A673 (cell line): ENCODE measurements around the gene FPGS. TPM values are rescaled to one million over a fixed set of nuclear protein-coding genes. Genes with fewer than 3 reads are reported as not detected.
"Not testable (repeated sequence)": the region's sequence is repeated elsewhere in the genome, so short reads cannot be mapped to it uniquely, and the experiment has no call there.

ENCODE experiments used
- BruUV-seq: library from RNA; stranded (reverse); fragments of 400-500 nt; replicated peaks from 2 replicates; lab custom pipeline; 2021; lab: Mats Ljungman, UMichigan
- CTCF ChIA-PET: fragments of 300-600 bp; sonication (Branson Sonifier 250); formaldehyde crosslinking; loops from one replicate; lab custom pipeline; 2022; ENCODE audit warnings: antibody characterized with exemption; lab: Charles Lee
- POLR2A ChIA-PET: fragments of 300-600 bp; sonication (Branson Sonifier 250); formaldehyde crosslinking; loops from one replicate; lab custom pipeline; 2022; ENCODE audit warnings: antibody characterized with exemption; ENCODE audit not compliant: low non-redundant PET; lab: Charles Lee
- DNase-seq: peaks from one replicate; pipeline ENCODE4 v3.0.0-alpha.2; 2015; ENCODE audit warnings: low spot score
- H3K27ac ChIP-seq: fragments of 200-600 bp; sonication (generic); 2 replicates; pipeline ENCODE4 v1.5.1; 2016; ENCODE audit warnings: mixed run types, low read depth, mild to moderate bottlenecking, mixed read lengths, antibody characterized with exemption, low read length; ENCODE audit not compliant: poor library complexity, severe bottlenecking
- H3K27me3 ChIP-seq: fragments of 200-600 bp; sonication (generic); replicated peaks from 2 replicates; pipeline ENCODE4 v1.6.1; 2017; ENCODE audit warnings: mixed run types, low read depth, mild to moderate bottlenecking, mixed read lengths, antibody characterized with exemption, low read length; ENCODE audit not compliant: insufficient read depth, poor library complexity
- H3K36me3 ChIP-seq: fragments of 200-600 bp; sonication (generic); 2 replicates; pipeline ENCODE4 v1.6.1; 2016; ENCODE audit warnings: mixed run types, mild to moderate bottlenecking, mixed read lengths, antibody characterized with exemption, low read length; ENCODE audit not compliant: insufficient read depth, poor library complexity, severe bottlenecking
- H3K4me1 ChIP-seq: fragments of 200-600 bp; sonication (generic); 2 replicates; pipeline ENCODE4 v1.6.1; 2017; ENCODE audit warnings: mixed run types, mild to moderate bottlenecking, mixed read lengths, antibody characterized with exemption, low read length; ENCODE audit not compliant: insufficient read depth, poor library complexity, severe bottlenecking
- H3K4me3 ChIP-seq: fragments of 200-600 bp; sonication (generic); 2 replicates; pipeline ENCODE4 v1.5.1; 2016; ENCODE audit warnings: low read depth, mixed run types, mild to moderate bottlenecking, mixed read lengths, low read length; ENCODE audit not compliant: poor library complexity, severe bottlenecking
- H3K9me3 ChIP-seq: fragments of 200-600 bp; sonication (generic); 2 replicates; pipeline ENCODE4 v1.6.1; 2016; ENCODE audit warnings: mixed run types, low read depth, mild to moderate bottlenecking, mixed read lengths, antibody characterized with exemption, low read length; ENCODE audit not compliant: poor library complexity, severe bottlenecking
- EZH2 ChIP-seq: fragments of 200-600 bp; sonication (generic); IDR thresholded peaks from 2 replicates; pipeline ENCODE4 v1.6.1; 2017; ENCODE audit warnings: borderline replicate concordance, low read depth, mild to moderate bottlenecking, mixed read lengths, antibody characterized with exemption, low read length; ENCODE audit not compliant: poor library complexity, severe bottlenecking
- intact Hi-C: fragments of 100-400 bp; cut with micrococcal nuclease; formaldehyde crosslinking; loops from one replicate; pipeline ENCODE4 v1.10.0; 2022; ENCODE audit not compliant: unreplicated experiment
- total RNA-seq: library from RNA; stranded (reverse); gene quantifications from 2 replicates; pipeline ENCODE4 v1.2.3, GENCODE V29; 2021
- TF ChIP-seq, protein P1 (sequence below): fragments of 300-800, 200-600 bp; sonication (generic); conservative IDR thresholded peaks from 2 replicates; pipeline ENCODE4 v1.5.1; 2017; ENCODE audit warnings: low read depth, mild to moderate bottlenecking, antibody characterized with exemption, low read length, moderate library complexity, mixed read lengths

The FPGS gene
- total RNA-seq, 1 experiment from 2014 or later, result 74.9 TPM

DNA sequence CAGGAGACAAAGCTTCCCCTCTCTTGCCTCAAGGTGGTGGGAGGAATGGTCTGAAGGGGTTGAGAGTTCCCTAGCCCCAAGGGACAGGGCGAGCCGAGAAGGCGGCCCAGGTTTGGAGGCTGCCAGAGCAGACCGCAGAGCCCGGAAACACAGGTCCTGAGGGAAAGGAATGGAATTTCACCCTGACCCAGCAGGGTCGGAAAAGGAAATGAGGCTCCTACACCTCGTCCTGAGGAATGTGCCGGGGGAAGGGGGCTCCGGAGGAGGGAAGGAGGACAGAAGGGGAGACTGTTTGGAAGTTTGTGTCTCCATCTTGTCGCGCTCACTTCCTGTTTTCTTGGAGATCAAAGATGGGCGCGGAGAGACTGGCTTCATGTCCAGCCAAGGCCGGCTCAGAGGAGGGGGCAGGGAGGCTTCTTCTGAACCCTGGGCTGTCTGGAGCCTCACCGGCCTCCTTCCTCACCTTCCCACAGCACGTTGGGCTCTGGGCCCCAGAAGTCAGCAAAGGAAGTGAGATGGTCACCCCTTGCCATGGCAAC is 42.2 kb downstream of the FPGS start:
- TF ChIP-seq, protein P1, sequence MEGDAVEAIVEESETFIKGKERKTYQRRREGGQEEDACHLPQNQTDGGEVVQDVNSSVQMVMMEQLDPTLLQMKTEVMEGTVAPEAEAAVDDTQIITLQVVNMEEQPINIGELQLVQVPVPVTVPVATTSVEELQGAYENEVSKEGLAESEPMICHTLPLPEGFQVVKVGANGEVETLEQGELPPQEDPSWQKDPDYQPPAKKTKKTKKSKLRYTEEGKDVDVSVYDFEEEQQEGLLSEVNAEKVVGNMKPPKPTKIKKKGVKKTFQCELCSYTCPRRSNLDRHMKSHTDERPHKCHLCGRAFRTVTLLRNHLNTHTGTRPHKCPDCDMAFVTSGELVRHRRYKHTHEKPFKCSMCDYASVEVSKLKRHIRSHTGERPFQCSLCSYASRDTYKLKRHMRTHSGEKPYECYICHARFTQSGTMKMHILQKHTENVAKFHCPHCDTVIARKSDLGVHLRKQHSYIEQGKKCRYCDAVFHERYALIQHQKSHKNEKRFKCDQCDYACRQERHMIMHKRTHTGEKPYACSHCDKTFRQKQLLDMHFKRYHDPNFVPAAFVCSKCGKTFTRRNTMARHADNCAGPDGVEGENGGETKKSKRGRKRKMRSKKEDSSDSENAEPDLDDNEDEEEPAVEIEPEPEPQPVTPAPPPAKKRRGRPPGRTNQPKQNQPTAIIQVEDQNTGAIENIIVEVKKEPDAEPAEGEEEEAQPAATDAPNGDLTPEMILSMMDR, result no peak
- TF ChIP-seq EZH2, result no peak
- DNase-seq, result no peak
- CTCF ChIA-PET, result interaction anchor here (0.6 kb wide), 1 partner anchor 256 kb away, joined by 4 read pairs; no protein-coding TSS in a partner anchor
- POLR2A ChIA-PET, result no interaction called here
- Histone ChIP-seq H3K4me1 (no peaks in the 10 kb centered on the region), H3K4me3 (no peak overlapping the region), H3K36me3 (no peaks in the 10 kb centered on the region), H3K27ac (no peak overlapping the region), H3K9me3 (peaks cover 7% of the 10 kb centered on the region), H3K27me3 (no peaks in the 10 kb centered on the region)
- intact Hi-C loops, result no loop called here
- no TSS peak for BruUV-seq

DNA sequence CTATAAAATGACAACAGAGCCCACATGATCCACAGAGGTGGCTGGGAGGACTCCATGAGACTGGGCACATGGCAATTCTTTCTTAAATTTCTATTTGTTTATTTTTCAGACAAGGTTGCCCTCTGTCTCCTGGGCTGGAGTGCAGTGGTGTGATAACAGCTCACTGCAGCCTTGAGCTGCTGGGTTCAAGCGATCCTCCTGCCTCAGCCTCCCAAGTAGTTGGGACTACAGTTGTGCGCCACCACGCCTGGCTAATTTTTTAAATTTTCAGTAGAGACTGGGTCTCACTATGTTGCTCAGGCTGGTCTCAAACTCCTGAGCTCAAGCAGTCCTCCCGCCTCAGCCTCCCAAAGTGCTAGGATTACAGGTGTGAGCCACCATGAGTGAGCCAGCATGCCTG is 42.9 kb downstream of the FPGS start:
- BruUV-seq, H3K4me1 ChIP-seq, H3K4me3 ChIP-seq, H3K27ac ChIP-seq, H3K36me3 ChIP-seq, POLR2A ChIA-PET, H3K9me3 ChIP-seq, DNase-seq, H3K27me3 ChIP-seq, intact Hi-C loops: not testable (repeated sequence)
- CTCF ChIA-PET, result interaction anchor here (0.6 kb wide), 1 partner anchor 261 kb away, joined by 7 read pairs; no protein-coding TSS in a partner anchor

GRCh38 chr9:127846443-127847177 is 43.9 kb downstream of the FPGS start:
- Histone ChIP-seq H3K4me1 (no peaks in the 10 kb centered on the region), H3K9me3 (peaks cover 7% of the 10 kb centered on the region), H3K27me3 (no peaks in the 10 kb centered on the region), H3K27ac (no peak overlapping the region), H3K4me3 (no peak overlapping the region), H3K36me3 (no peaks in the 10 kb centered on the region)
- ChIA-PET CTCF (no interaction called here), POLR2A (interaction anchor here (0.7 kb wide), 1 partner anchor 212 kb away, joined by 3 read pairs; no protein-coding TSS in a partner anchor)
- no TSS peak for BruUV-seq
- TF ChIP-seq, protein P1, result no peak
- TF ChIP-seq EZH2, result no peak
- intact Hi-C loops, result no loop called here
- DNase-seq, result no peak
